K562 (cell line): Measurements from ENCODE around the gene TMEM129. TPM values are rescaled to one million over a fixed set of nuclear protein-coding genes. Genes with fewer than 3 reads are reported as not detected.
A peak's percentile ranks its signal among the peaks of the same experiment; 100 is the strongest.

Source experiments
- BCL6 ChIP-seq: fragments of 250-450 bp; sonication (Bioruptor Pico); IDR thresholded peaks from 2 replicates; pipeline ENCODE4 v1.4.0; 2020
- CHD2 ChIP-seq: IDR thresholded peaks from 2 replicates; pipeline ENCODE4 v1.6.1; 2011; ENCODE audit warnings: low read depth, low read length
- CLOCK ChIP-seq: fragments of 250-450 bp; sonication (Bioruptor Pico); IDR thresholded peaks from 2 replicates; pipeline ENCODE4 v1.4.0; 2020; ENCODE audit warnings: mild to moderate bottlenecking, moderate library complexity, borderline replicate concordance
- GTF2A2 ChIP-seq: IDR thresholded peaks from 2 replicates; pipeline ENCODE4 v1.6.1; 2016; ENCODE audit warnings: mild to moderate bottlenecking, missing genetic modification characterization, missing compliant biosample characterization
- IFI16 ChIP-seq: fragments of 250-450 bp; sonication (Bioruptor Pico); IDR thresholded peaks from 2 replicates; pipeline ENCODE4 v2.1.2; 2022; ENCODE audit warnings: mild to moderate bottlenecking, inconsistent platforms
- L3MBTL2 ChIP-seq: fragments of 450-650 bp; IDR thresholded peaks from 2 replicates; pipeline ENCODE4 v1.6.1; 2016; ENCODE audit warnings: mild to moderate bottlenecking, moderate library complexity
- PHF21A ChIP-seq: fragments of 450-650 bp; IDR thresholded peaks from 2 replicates; pipeline ENCODE4 v1.6.1; 2017; ENCODE audit warnings: low read depth, borderline replicate concordance
- SAFB ChIP-seq: fragments of 200-400 bp; formaldehyde crosslinking; IDR thresholded peaks from 2 replicates; pipeline ENCODE4 v1.6.1; 2017; ENCODE audit warnings: low read depth, low read length, borderline replicate concordance
- SAP30 ChIP-seq: fragments of 200-600 bp; sonication (generic); IDR thresholded peaks from 2 replicates; pipeline ENCODE4 v1.6.1; 2012; ENCODE audit warnings: borderline replicate concordance, low read depth, mild to moderate bottlenecking, moderate library complexity, low read length, control low read depth, inconsistent platforms; ENCODE audit not compliant: insufficient read depth, poor library complexity, severe bottlenecking
- SIN3A ChIP-seq, 2 experiments: fragments of 150-350 bp in 1 of 2; IDR thresholded peaks; 2 replicates each; pipeline ENCODE4 v1.6.1; 2011 to 2016; ENCODE audit warnings: borderline replicate concordance in 2 of 2, low read depth in 2 of 2, low read length in 2 of 2, mild to moderate bottlenecking in 2 of 2, moderate library complexity in 2 of 2; ENCODE audit not compliant: control insufficient read depth in 1 of 2
- SMARCB1 ChIP-seq: IDR thresholded peaks from 2 replicates; pipeline ENCODE4 v1.6.1; 2011; ENCODE audit warnings: improper control_type of control experiment, low read depth; ENCODE audit not compliant: insufficient read length
- TBP ChIP-seq: optimal IDR thresholded peaks from 2 replicates; pipeline ENCODE3; 2011; ENCODE audit warnings: low read depth, low read length, improper control_type of control experiment
- TCFL5 ChIP-seq: fragments of 250-450 bp; sonication (Bioruptor Pico); conservative IDR thresholded peaks from 2 replicates; pipeline ENCODE4 v1.6.1; 2021; ENCODE audit warnings: mild to moderate bottlenecking, moderate library complexity, matching md5 sums
- ZNF12 ChIP-seq: sonication (generic); formaldehyde crosslinking; IDR thresholded peaks from 2 replicates; pipeline ENCODE4 v1.4.0; 2020; ENCODE audit warnings: mild to moderate bottlenecking, missing genetic modification reagents
- ZNF121 ChIP-seq: sonication (generic); formaldehyde crosslinking; conservative IDR thresholded peaks from 2 replicates; pipeline ENCODE4 v1.8.0; 2022; ENCODE audit warnings: missing genetic modification reagents
- ZNF174 ChIP-seq: fragments of 250-450 bp; sonication (Bioruptor Pico); IDR thresholded peaks from 2 replicates; pipeline ENCODE4 v1.4.0; 2020; ENCODE audit warnings: mild to moderate bottlenecking
- ZNF253 ChIP-seq: fragments of 250-450 bp; sonication (Bioruptor Pico); conservative IDR thresholded peaks from 2 replicates; pipeline ENCODE4 v1.6.1; 2021; ENCODE audit warnings: mild to moderate bottlenecking
- ZNF445 ChIP-seq: fragments of 250-450 bp; sonication (Bioruptor Pico); IDR thresholded peaks from 2 replicates; pipeline ENCODE4 v1.4.0; 2020; ENCODE audit warnings: low read depth, mild to moderate bottlenecking, moderate library complexity
- ZNF764 ChIP-seq: fragments of 250-450 bp; sonication (Bioruptor Pico); IDR thresholded peaks from 2 replicates; pipeline ENCODE4 v1.4.0; 2020; ENCODE audit warnings: low read depth, mild to moderate bottlenecking, moderate library complexity
- ZNF766 ChIP-seq: fragments of 200-800 bp; sonication (Bioruptor generic); conservative IDR thresholded peaks from 2 replicates; pipeline ENCODE4 v1.6.1; 2016; ENCODE audit warnings: missing genetic modification characterization, missing compliant biosample characterization
- polyA plus RNA-seq, 8 experiments: library from polyadenylated mRNA; depleted of rRNA in 4 of 8; stranded (reverse) in 5 of 8; unstranded in 3 of 8; fragments of >200 nt; fragmentation: Nextera tagmentation in 2 of 8; fragmentation: Illumina TruSeq in 1 of 8; extraction: Ambion mirVana in 2 of 8; extraction: Trizol in 1 of 8; gene quantifications; 2 replicates each; pipeline versions ENCODE4 v1.2.1 to v1.2.3, GENCODE V29; 2011 to 2014; ENCODE audit warnings: inconsistent platforms in 1 of 8, missing spikeins in 1 of 8
- total RNA-seq, 7 experiments: library from RNA; depleted of rRNA in 6 of 7; stranded (reverse); fragments of >200 nt in 6 of 7; fragmentation: Illumina TruSeq in 2 of 7; extraction: Trizol in 2 of 7; gene quantifications; 2 replicates each; pipeline versions ENCODE4 v1.2.1 to v1.2.3, GENCODE V29; 2011 to 2021; ENCODE audit warnings: low replicate concordance in 1 of 7
- TF ChIP-seq, protein P1 (sequence below): sonication (generic); formaldehyde crosslinking; IDR thresholded peaks from 2 replicates; pipeline ENCODE4 v1.8.0; 2022; ENCODE audit warnings: missing genetic modification reagents, mild to moderate bottlenecking, borderline replicate concordance
- TF ChIP-seq, protein P2 (sequence below): sonication (generic); formaldehyde crosslinking; IDR thresholded peaks from 2 replicates; pipeline ENCODE4 v1.9.0; 2022; ENCODE audit warnings: mild to moderate bottlenecking, missing genetic modification reagents

Gene TMEM129
- total and polyA plus RNA-seq, 9 of the 15 experiments (the other 6 are each of a cell fraction or from before 2014, with no cell fraction given): 0.34 to 47.2 (median 18.8) TPM

- no peak for TF ChIP-seq CLOCK (CRISPR knock-in tag)
- no peak for TF ChIP-seq SMARCB1
- TF ChIP-seq SAFB: no peak
- TF ChIP-seq, protein P1, sequence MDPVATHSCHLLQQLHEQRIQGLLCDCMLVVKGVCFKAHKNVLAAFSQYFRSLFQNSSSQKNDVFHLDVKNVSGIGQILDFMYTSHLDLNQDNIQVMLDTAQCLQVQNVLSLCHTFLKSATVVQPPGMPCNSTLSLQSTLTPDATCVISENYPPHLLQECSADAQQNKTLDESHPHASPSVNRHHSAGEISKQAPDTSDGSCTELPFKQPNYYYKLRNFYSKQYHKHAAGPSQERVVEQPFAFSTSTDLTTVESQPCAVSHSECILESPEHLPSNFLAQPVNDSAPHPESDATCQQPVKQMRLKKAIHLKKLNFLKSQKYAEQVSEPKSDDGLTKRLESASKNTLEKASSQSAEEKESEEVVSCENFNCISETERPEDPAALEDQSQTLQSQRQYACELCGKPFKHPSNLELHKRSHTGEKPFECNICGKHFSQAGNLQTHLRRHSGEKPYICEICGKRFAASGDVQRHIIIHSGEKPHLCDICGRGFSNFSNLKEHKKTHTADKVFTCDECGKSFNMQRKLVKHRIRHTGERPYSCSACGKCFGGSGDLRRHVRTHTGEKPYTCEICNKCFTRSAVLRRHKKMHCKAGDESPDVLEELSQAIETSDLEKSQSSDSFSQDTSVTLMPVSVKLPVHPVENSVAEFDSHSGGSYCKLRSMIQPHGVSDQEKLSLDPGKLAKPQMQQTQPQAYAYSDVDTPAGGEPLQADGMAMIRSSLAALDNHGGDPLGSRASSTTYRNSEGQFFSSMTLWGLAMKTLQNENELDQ (CRISPR knock-in tag): no peak
- no peak for TF ChIP-seq ZNF445 (CRISPR knock-in tag)
- TF ChIP-seq ZNF174 (CRISPR knock-in tag): no peak
- TF ChIP-seq ZNF764 (CRISPR knock-in tag): no peak
- 0 out of 2 replicates have a peak, but pooled peaks have one; percentile 28 for TF ChIP-seq ZNF766 (CRISPR knock-in tag)
- TF ChIP-seq SAP30: peak; percentile 51
- peak in 1 of 2 experiments; percentile 62; a peak in 3 of 4 replicates for TF ChIP-seq SIN3A (IDR thresholded peaks at IDR 0.05; ENCODE audit: borderline replicate concordance in 2 of 2, control insufficient read depth in 1 of 2, low read depth in 2 of 2, low read length in 2 of 2)
- TF ChIP-seq IFI16 (CRISPR knock-in tag): no peak
- TF ChIP-seq ZNF253 (CRISPR knock-in tag): no peak
- no peak for TF ChIP-seq ZNF121
- no peak for TF ChIP-seq ZNF12
- no peak for TF ChIP-seq PHF21A
- no peak for TF ChIP-seq TBP
- no peak for TF ChIP-seq CHD2
- TF ChIP-seq TCFL5 (CRISPR knock-in tag): no peak
- no peak for TF ChIP-seq BCL6 (CRISPR knock-in tag)
- no peak for TF ChIP-seq GTF2A2 (tag)
- TF ChIP-seq, protein P2, sequence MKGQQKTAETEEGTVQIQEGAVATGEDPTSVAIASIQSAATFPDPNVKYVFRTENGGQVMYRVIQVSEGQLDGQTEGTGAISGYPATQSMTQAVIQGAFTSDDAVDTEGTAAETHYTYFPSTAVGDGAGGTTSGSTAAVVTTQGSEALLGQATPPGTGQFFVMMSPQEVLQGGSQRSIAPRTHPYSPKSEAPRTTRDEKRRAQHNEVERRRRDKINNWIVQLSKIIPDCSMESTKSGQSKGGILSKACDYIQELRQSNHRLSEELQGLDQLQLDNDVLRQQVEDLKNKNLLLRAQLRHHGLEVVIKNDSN (CRISPR knock-in tag): 0 out of 2 replicates have a peak, but pooled peaks have one; percentile 5
- no peak for TF ChIP-seq L3MBTL2
Observed at GRCh38 chr4:1713003-1713851, 7.9 kb downstream of the TMEM129 start (continued).
